IMR-90 (cell line): ENCODE results near the gene PI16. TPM values are rescaled to one million over a fixed set of nuclear protein-coding genes. Genes with fewer than 3 reads are reported as not detected.

Source experiments
- ATAC-seq: fragments of 200-7000 bp; cut with Tn5 transposase; 2 replicates; pipeline ENCODE4 v1.9.1; 2020; ENCODE audit warnings: low read depth, mild to moderate bottlenecking, moderate library complexity
- BruUV-seq: library from RNA; stranded (reverse); fragments of 400-500 nt; replicated peaks from 2 replicates; lab custom pipeline; 2021; lab: Mats Ljungman, UMichigan
- CTCF ChIA-PET: fragments of 300-600 bp; formaldehyde crosslinking; extraction: SDS; loops from one replicate; lab custom pipeline; 2021; ENCODE audit warnings: antibody characterized with exemption; lab: Yijun Ruan, JAX
- POLR2A ChIA-PET: fragments of 300-600 bp; sonication (Branson Sonifier 250); formaldehyde crosslinking; loops from one replicate; lab custom pipeline; 2022; ENCODE audit warnings: antibody characterized with exemption; ENCODE audit not compliant: unreplicated experiment; lab: Charles Lee
- DNase-seq: peaks from one replicate; pipeline ENCODE4 v3.0.0; 2013
- H2AFZ ChIP-seq: replicated peaks from 2 replicates; pipeline ENCODE3; 2013; ENCODE audit warnings: low read length, mild to moderate bottlenecking; ENCODE audit not compliant: poor library complexity
- H2AK5ac ChIP-seq: 2 replicates; pipeline ENCODE4 v1.6.1; 2013; ENCODE audit warnings: low read depth, low read length, inconsistent platforms
- H2AK9ac ChIP-seq: replicated peaks from 2 replicates; pipeline ENCODE3; 2013; ENCODE audit warnings: mild to moderate bottlenecking, low read depth, low read length, moderate library complexity; ENCODE audit not compliant: poor library complexity
- H2BK120ac ChIP-seq: 2 replicates; pipeline ENCODE4 v1.6.1; 2013; ENCODE audit warnings: low read depth, low read length, inconsistent platforms
- H2BK15ac ChIP-seq: 3 replicates; pipeline ENCODE4 v1.6.1; 2013; ENCODE audit warnings: low read depth, low read length, inconsistent platforms
- H2BK20ac ChIP-seq: 2 replicates; pipeline ENCODE4 v1.6.1; 2013; ENCODE audit warnings: low read depth, mild to moderate bottlenecking, inconsistent platforms, low read length, moderate library complexity
- H2BK5ac ChIP-seq: 2 replicates; pipeline ENCODE4 v1.6.1; 2013; ENCODE audit warnings: mild to moderate bottlenecking, low read depth, low read length, inconsistent platforms; ENCODE audit not compliant: poor library complexity, severe bottlenecking
- H3K14ac ChIP-seq: replicated peaks from 2 replicates; pipeline ENCODE4 v1.6.1; 2013; ENCODE audit warnings: low read depth, low read length, inconsistent platforms
- H3K18ac ChIP-seq: 2 replicates; pipeline ENCODE4 v1.6.1; 2013; ENCODE audit warnings: low read depth, low read length, control low read depth
- H3K23ac ChIP-seq: 2 replicates; pipeline ENCODE4 v1.6.1; 2013; ENCODE audit warnings: low read depth, low read length, inconsistent platforms
- H3K27ac ChIP-seq: 2 replicates; pipeline ENCODE4 v1.5.1; 2013; ENCODE audit warnings: mild to moderate bottlenecking, control low read depth, low read length; ENCODE audit not compliant: insufficient read depth
- H3K27me3 ChIP-seq: 2 replicates; pipeline ENCODE4 v1.6.1; 2013; ENCODE audit warnings: low read length; ENCODE audit not compliant: control insufficient read depth, insufficient read depth
- H3K36me3 ChIP-seq: 2 replicates; pipeline ENCODE4 v1.6.1; 2013; ENCODE audit warnings: low read length, mixed read lengths; ENCODE audit not compliant: control insufficient read depth, insufficient read depth
- H3K4ac ChIP-seq: 2 replicates; pipeline ENCODE4 v1.6.1; 2013; ENCODE audit warnings: low read depth, low read length, inconsistent platforms
- H3K4me1 ChIP-seq: 2 replicates; pipeline ENCODE4 v1.6.1; 2013; ENCODE audit warnings: low read length, mixed read lengths; ENCODE audit not compliant: control insufficient read depth, insufficient read depth
- H3K4me2 ChIP-seq: 2 replicates; pipeline ENCODE4 v1.6.1; 2013; ENCODE audit warnings: low read depth, mild to moderate bottlenecking, control low read depth, low read length, moderate library complexity
- H3K4me3 ChIP-seq: 2 replicates; pipeline ENCODE4 v1.5.1; 2013; ENCODE audit warnings: low read depth, mild to moderate bottlenecking, control low read depth, low read length, moderate library complexity; ENCODE audit not compliant: insufficient read depth
- H3K56ac ChIP-seq: 2 replicates; pipeline ENCODE4 v1.6.1; 2013; ENCODE audit warnings: low read length, inconsistent platforms; ENCODE audit not compliant: insufficient read depth; ENCODE audit errors: extremely low read depth
- H3K79me1 ChIP-seq, 2 experiments: 2 replicates each; pipeline ENCODE4 v1.6.1; 2013; ENCODE audit warnings: low read length in 2 of 2, inconsistent platforms in 1 of 2, low read depth in 1 of 2
- H3K9ac ChIP-seq: 2 replicates; pipeline ENCODE4 v1.6.1; 2013; ENCODE audit warnings: low read depth, low read length, control low read depth
- H3K9me1 ChIP-seq: 2 replicates; pipeline ENCODE4 v1.6.1; 2013; ENCODE audit warnings: low read length, inconsistent platforms; ENCODE audit not compliant: insufficient read depth
- H3K9me3 ChIP-seq: 2 replicates; pipeline ENCODE4 v1.6.1; 2013; ENCODE audit warnings: low read length; ENCODE audit not compliant: control insufficient read depth, insufficient read depth
- H4K20me1 ChIP-seq: 2 replicates; pipeline ENCODE4 v1.6.1; 2013; ENCODE audit warnings: low read length, inconsistent platforms; ENCODE audit not compliant: insufficient read depth
- H4K5ac ChIP-seq: 2 replicates; pipeline ENCODE4 v1.6.1; 2013; ENCODE audit warnings: mild to moderate bottlenecking, low read depth, low read length, control low read depth
- H4K8ac ChIP-seq, 2 experiments: 2 replicates each; pipeline ENCODE4 v1.6.1; 2013; ENCODE audit warnings: low read depth in 2 of 2, low read length in 2 of 2, control low read depth in 1 of 2, inconsistent platforms in 1 of 2
- H4K91ac ChIP-seq: 2 replicates; pipeline ENCODE4 v1.6.1; 2013; ENCODE audit warnings: low read depth, low read length, inconsistent platforms; ENCODE audit not compliant: insufficient read depth
- CEBPB ChIP-seq: IDR thresholded peaks from 2 replicates; pipeline ENCODE4 v1.6.1; 2012; ENCODE audit warnings: low read depth, low read length, improper control_type of control experiment
- CHD1 ChIP-seq: IDR thresholded peaks from 2 replicates; pipeline ENCODE4 v1.6.1; 2012; ENCODE audit warnings: low read depth, low read length, improper control_type of control experiment
- MAZ ChIP-seq: IDR thresholded peaks from 2 replicates; pipeline ENCODE4 v1.6.1; 2012; ENCODE audit warnings: low read depth, mild to moderate bottlenecking, low read length, improper control_type of control experiment, moderate library complexity, borderline replicate concordance
- MXI1 ChIP-seq: IDR thresholded peaks from 2 replicates; pipeline ENCODE4 v1.6.1; 2012; ENCODE audit warnings: low read depth, mild to moderate bottlenecking, low read length, moderate library complexity, borderline replicate concordance
- RAD21 ChIP-seq: IDR thresholded peaks from 2 replicates; pipeline ENCODE4 v1.6.1; 2012; ENCODE audit warnings: low read length, improper control_type of control experiment
- SMC3 ChIP-seq: fragments of 150-350 bp; IDR thresholded peaks from 2 replicates; pipeline ENCODE4 v1.6.1; 2016; ENCODE audit warnings: low read depth, mild to moderate bottlenecking, antibody characterized with exemption, low read length, moderate library complexity
- WGBS, 2 experiments: methylation state at CpG; one replicate each; pipeline versions ENCODE4 v1.1.5 to v1.1.7; 2013; ENCODE audit warnings: missing lambda C conversion rate in 2 of 2; ENCODE audit not compliant: insufficient read length in 1 of 2; ENCODE audit errors: extremely low coverage in 2 of 2; 5-methylcytosine and 5-hydroxymethylcytosine counted together
- dilution Hi-C: fragments of 300-500 bp; cut with HindIII; formaldehyde crosslinking; loops from one replicate; pipeline ENCODE4 v1.14.3; 2018; ENCODE audit warnings: low sequenced_read_pairs; ENCODE audit not compliant: unreplicated experiment
- in situ Hi-C: fragments of 300-500 bp; cut with MboI; formaldehyde crosslinking; loops from 3 replicates; pipeline ENCODE4 v1.14.3; 2019; ENCODE audit warnings: low sequenced_read_pairs, inconsistent platforms, mixed read lengths
- intact Hi-C: fragments of 100-400 bp; cut with micrococcal nuclease; formaldehyde crosslinking; loops from 2 replicates; pipeline ENCODE4 v1.10.0; 2022
- polyA plus RNA-seq, 3 experiments: library from polyadenylated mRNA; depleted of rRNA; stranded (reverse); fragments of >200 nt; gene quantifications; 2 replicates each; pipeline ENCODE4 v1.2.3, GENCODE V29; 2012; ENCODE audit warnings: low replicate concordance in 1 of 3
- total RNA-seq: library from RNA; depleted of rRNA; stranded (reverse); fragments of >200 nt; gene quantifications from 2 replicates; pipeline ENCODE4 v1.2.3, GENCODE V29; 2012
- TF ChIP-seq, protein P1 (sequence below): conservative IDR thresholded peaks from 2 replicates; pipeline ENCODE4 v1.5.1; 2012; ENCODE audit warnings: mild to moderate bottlenecking, low read depth, low read length, improper control_type of control experiment
- TF ChIP-seq, protein P2 (sequence below): fragments of 150-350 bp; IDR thresholded peaks from 2 replicates; pipeline ENCODE4 v1.6.1; 2017; ENCODE audit warnings: mild to moderate bottlenecking, antibody characterized with exemption, low read length, low read depth

The PI16 gene
- total and polyA plus RNA-seq, 2 of the 4 experiments (the other 2 are of a cell fraction): 0.21 TPM; not detected in 1

DNA sequence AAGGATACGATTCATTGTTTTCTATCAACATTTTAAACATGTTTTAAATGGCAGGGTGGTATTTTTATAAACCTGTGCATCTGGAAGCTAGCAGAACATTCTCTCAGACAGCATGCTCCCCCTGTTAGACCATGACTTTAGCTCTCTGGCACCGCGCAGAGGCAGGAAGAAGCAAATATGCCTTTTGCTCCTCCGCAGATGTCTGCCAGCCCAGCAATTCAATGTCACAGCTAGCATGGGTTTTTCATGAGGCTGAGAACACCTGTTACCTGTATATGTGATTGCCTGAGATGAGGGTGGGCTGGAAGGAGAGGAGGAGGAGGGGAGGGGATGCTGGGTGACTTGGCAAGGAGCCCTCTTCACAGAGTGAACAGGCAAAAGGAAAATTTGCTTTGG, 24.8 kb downstream of the PI16 start:
- peaks cover 82% of the 10 kb centered on the region for H4K20me1 ChIP-seq
- CTCF ChIA-PET: interaction anchor here (0.6 to 1.1 kb wide), 4 partner anchors 9 to 105 kb away, joined by 3 to 7 read pairs (median 4); partner anchors contain the start of gene C6orf89
- H3K18ac ChIP-seq: no peak overlapping the region
- dilution Hi-C loops: no loop called here
- no peak overlapping the region for H2BK120ac ChIP-seq
- H3K23ac ChIP-seq: no peak overlapping the region
- POLR2A ChIA-PET: no interaction called here
- TF ChIP-seq CEBPB: no peak
- TF ChIP-seq, protein P1, sequence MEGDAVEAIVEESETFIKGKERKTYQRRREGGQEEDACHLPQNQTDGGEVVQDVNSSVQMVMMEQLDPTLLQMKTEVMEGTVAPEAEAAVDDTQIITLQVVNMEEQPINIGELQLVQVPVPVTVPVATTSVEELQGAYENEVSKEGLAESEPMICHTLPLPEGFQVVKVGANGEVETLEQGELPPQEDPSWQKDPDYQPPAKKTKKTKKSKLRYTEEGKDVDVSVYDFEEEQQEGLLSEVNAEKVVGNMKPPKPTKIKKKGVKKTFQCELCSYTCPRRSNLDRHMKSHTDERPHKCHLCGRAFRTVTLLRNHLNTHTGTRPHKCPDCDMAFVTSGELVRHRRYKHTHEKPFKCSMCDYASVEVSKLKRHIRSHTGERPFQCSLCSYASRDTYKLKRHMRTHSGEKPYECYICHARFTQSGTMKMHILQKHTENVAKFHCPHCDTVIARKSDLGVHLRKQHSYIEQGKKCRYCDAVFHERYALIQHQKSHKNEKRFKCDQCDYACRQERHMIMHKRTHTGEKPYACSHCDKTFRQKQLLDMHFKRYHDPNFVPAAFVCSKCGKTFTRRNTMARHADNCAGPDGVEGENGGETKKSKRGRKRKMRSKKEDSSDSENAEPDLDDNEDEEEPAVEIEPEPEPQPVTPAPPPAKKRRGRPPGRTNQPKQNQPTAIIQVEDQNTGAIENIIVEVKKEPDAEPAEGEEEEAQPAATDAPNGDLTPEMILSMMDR: peak; percentile 40
- no peak for TF ChIP-seq CHD1
- peak; percentile 53 for TF ChIP-seq RAD21
- no peak for TF ChIP-seq MAZ
- TF ChIP-seq MXI1: no peak
- TF ChIP-seq, protein P2, sequence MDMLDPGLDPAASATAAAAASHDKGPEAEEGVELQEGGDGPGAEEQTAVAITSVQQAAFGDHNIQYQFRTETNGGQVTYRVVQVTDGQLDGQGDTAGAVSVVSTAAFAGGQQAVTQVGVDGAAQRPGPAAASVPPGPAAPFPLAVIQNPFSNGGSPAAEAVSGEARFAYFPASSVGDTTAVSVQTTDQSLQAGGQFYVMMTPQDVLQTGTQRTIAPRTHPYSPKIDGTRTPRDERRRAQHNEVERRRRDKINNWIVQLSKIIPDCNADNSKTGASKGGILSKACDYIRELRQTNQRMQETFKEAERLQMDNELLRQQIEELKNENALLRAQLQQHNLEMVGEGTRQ: no peak
- peak; percentile 39 for TF ChIP-seq SMC3
- peaks cover 40 to 88% of the 10 kb centered on the region in 2 experiments for H3K79me1 ChIP-seq
- no peak overlapping the region for H3K56ac ChIP-seq
- peaks cover 13% of the 10 kb centered on the region for H3K4me1 ChIP-seq
- no peak overlapping the region for H3K14ac ChIP-seq
- ATAC-seq: peak; percentile 56; the same call in 1 of the 2 replicates
- H3K4ac ChIP-seq: no peak overlapping the region
- no peak overlapping the region for H4K5ac ChIP-seq
- no peaks in the 10 kb centered on the region for H3K27me3 ChIP-seq
- BruUV-seq: no TSS peak
- no peak overlapping the region for H2BK20ac ChIP-seq
- peaks cover 18% of the 10 kb centered on the region for H3K9me1 ChIP-seq
- WGBS, 2 experiments: 79% methylated on average over 3 of the region's 4 CpGs; no CpG with 5 or more reads in 1 of the 2 experiments
- no peak overlapping the region for H2BK5ac ChIP-seq
- H2BK15ac ChIP-seq: no peak overlapping the region
- no peak overlapping the region for H3K27ac ChIP-seq
- H4K91ac ChIP-seq: no peak overlapping the region
- H2AFZ ChIP-seq: no peak overlapping the region
- in situ Hi-C loops: no loop called here
- H4K8ac ChIP-seq: no peak overlapping the region
- no peak overlapping the region for H3K4me2 ChIP-seq
- no peak overlapping the region for H2AK9ac ChIP-seq
- no peak overlapping the region for H2AK5ac ChIP-seq
- no peak overlapping the region for H3K4me3 ChIP-seq
- peaks cover 58% of the 10 kb centered on the region for H3K36me3 ChIP-seq
- no peak overlapping the region for H3K9ac ChIP-seq
- intact Hi-C loops: loop anchor here (1.0 kb wide), 2 partner anchors 94 to 213 kb away; partner anchors contain the start of gene C6orf89
- no peaks in the 10 kb centered on the region for H3K9me3 ChIP-seq
- peak; percentile 41 for DNase-seq
